GM19372 (cell line): ENCODE measurements around the gene ALS2CL.
"Not testable (repeated sequence)": the region's sequence is repeated elsewhere in the genome, so short reads cannot be mapped to it uniquely, and the experiment has no call there.

Experiments
- ATAC-seq: cut with Tn5 transposase; IDR thresholded peaks from one replicate; pipeline ENCODE4 v1.9.1; 2021; ENCODE audit warnings: mild to moderate bottlenecking, low read depth, moderate library complexity; ENCODE audit not compliant: unreplicated experiment

ALS2CL gene

GRCh38 chr3:46693038-46693891 lies at the start of gene ALS2CL:
Gene ALS2CL (minus strand): TSS chr3:46693679. CDS start chr3:46689440, 4,239 bp downstream.
- ATAC-seq = no peak

GRCh38 chr3:46742992-46743585 lies 49.6 kb upstream of the ALS2CL start:
- no peak for ATAC-seq

DNA sequence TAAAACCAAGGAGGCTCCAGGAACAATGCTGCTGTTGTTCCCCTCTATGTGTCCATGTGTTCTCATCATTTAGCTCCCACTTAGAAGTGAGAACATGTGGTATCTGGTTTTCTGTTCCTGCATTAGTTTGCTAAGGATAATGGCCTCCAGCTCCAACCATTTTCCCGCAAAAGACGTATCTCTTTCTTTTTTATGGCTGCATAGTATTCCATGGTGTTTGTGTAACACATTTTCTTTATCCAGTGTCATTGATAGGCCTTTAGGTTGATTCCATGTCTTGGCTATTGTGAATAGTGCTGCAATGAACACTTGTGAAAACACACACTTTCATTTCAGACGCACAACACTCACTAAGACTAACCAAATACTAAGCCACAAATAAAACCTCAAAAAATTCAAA lies 46.1 kb upstream of the ALS2CL start:
- ATAC-seq = not testable (repeated sequence)

- ATAC-seq = no peak
Measured at GRCh38 chr3:46737329-46737731, 43.9 kb upstream of the ALS2CL start.

DNA sequence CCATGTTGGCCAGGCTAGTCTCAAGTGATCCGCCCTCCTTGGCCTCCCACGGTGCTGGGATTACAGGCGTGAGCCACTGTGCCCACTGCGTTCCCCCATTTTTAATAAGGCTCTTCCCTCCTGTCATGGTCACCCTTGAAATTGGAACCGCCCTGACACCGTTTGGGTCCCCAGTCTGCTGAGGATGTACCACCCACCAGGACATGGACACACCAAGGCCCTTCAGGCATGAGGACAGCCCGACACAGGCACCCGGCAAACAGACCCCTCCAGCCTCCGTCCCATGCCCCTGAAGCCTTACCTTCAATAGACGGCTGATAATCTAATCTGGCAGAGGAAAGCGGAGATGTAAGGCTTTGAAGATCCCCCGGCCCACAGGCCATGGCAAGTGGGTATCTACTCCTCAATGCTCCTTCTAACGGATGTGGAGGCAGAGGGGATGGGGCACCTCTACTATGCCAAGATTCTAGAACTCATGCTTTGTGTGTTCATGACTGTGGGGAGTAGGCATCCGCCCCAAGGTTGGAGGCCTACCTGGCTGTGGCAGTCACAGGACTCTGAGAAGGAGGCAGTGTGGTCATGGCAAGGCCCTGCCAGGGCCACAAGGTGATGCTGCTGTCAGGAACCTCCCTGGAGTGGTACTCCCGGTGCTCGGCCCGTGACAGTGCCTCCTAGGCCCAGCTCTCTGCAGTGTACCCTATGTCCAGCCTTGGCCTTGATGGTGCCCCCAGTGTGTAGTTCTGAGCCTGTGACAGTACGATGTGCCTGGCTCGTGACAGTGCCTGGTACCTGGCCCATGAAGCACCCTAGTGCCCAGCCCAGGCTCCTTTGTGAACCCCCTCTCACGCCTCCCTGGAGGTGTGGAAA lies 42.8 kb upstream of the ALS2CL start:
- ATAC-seq = no peak

DNA sequence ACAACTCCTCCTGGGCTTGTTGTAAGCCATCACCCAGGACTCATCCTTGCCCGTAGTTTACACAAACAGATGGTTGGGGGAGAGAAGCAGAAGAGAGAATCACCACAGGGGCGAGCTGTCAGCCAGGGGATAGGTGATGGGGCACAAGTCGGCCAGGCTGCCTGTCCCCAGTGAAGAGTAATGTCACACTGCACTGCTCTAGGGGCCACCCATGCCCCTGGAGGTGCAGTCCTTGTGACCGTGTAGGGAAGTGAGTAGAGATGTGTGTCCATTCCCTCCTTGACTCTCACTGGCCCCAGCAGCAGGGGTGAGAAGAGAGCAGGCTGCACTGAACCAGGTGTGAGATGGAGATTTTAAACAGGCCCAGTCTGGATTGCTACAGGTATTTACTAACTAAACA lies 41.3 kb upstream of the ALS2CL start:
- ATAC-seq = no peak

- no peak for ATAC-seq
Measured at GRCh38 chr3:46733026-46733800, 39.7 kb upstream of the ALS2CL start.

DNA sequence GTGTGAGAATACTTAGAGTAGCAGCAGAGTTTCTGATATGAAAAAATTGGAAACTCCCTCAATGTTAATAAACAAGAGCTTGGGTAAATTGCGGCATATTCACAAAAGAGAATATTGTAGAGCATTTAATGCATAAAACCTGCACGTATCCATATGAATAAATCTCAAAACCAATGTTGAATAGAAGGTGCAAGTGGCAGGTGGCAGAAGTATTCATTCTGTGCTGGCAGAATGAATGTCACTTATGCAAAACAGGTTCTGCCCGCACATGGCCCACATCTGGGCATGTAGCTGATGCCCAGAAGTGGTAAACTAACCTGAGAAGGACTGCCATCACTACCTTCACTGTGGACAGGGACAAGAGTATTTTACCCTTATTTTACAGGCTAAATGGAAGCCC lies 38.3 kb upstream of the ALS2CL start:
- no peak for ATAC-seq

DNA sequence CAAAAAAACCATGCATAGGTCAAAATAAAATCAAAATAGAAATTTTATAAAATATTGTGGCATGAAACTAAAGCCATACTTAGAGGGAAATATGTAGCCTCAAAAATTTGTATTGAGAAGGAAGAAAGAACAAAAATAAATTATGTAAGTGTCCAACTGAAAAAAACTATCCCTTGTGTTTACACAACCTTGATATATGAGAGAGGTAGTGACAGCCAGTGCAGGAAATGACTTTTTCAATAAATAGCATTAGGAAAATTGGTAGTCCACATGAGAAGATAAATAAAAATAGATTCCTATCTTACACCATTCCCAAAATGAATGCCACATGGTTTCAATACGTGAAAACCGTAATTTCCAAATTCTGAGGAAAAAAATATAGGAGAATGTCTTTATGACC lies 37.3 kb upstream of the ALS2CL start:
- no peak for ATAC-seq

- ATAC-seq = no peak
Measured at GRCh38 chr3:46729038-46729437, 35.6 kb upstream of the ALS2CL start.

DNA sequence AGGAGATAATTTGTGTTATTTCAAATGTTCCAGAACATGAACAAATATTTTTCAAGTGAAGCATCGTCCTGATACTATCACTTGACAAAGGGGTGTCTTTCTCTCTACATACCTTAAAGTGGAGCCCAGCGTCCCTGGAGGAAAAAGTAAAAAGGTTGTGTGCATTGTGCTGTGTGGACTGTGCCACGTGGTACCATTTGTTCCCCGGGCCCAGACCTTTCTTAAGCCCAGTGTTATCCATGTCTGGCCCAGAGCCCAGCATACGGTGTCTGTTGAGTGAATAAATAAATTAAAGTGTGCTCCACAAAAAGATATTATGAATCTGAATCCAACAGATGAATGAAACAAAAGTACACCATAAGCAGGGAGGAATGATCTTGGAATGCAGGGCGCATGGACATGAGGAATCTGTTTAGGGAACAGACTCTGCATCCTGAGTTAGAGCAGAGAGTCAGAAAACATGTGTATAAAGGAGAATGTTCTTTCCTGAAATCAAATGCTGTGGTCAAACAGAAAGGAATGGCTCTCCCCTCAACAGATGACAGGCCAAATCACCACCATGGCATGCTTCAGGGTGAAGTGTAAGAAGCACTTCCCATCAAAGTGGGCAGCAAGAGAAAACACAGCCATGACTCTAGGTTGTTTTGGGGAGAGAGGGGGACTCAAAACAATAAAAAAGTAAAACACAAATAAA lies 32.3 kb upstream of the ALS2CL start:
- no peak for ATAC-seq

DNA sequence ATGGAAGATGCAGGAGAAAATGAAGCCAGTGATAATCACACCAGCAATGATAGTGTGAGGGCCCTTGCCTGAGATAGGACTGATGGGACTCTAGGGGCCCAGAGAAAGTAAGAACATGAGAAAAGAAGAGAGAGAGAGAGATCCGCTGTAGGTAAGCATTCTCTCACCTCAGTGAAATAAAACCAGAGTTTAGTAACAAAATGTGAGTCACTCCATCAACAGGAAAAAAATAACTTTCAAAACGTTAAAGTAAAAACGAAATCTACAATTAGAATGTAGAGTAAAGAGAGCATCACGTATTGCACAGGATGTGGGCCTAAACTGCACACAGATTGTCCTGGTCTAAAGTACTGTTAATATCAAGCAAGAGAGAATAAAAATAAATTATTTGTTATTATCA lies 30.9 kb upstream of the ALS2CL start:
- no peak for ATAC-seq

DNA sequence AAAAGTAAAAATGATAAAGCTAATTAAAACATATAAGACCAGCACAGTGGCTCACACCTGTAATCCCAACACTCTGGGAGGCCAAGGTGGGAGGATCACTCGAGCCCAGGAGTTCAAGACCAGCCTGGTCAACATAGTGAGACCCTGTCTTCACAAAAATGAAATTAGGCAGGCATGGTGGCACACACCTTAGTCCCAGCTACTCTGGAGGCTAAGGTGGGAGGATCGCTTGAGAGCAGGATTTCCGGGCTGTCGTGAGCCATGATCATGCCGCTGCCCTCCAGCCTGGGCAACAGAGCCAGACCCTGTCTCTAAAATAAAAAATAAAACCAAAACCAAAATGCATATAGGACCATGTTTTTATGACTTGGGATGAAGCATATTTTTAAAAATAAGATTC lies 29.0 kb upstream of the ALS2CL start:
- ATAC-seq = no peak

DNA sequence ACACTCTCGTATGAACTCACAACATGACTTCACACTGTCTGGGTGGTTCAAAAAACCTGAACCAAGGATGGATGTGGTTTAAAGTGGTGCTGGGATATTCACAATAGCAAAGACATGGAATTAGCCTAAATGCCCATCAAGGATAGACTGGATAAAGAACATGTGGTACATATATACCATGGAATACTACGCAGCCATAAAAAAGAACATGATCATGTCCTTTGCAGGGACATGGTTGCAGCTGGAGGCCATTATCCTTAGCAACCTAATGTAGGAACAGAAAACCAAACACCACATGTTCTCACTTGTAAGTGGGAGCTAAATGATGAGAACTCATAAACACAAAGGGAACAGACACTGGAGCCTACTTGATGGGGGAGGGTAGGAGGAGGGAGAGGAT lies 27.5 kb upstream of the ALS2CL start:
- no peak for ATAC-seq

- ATAC-seq = no peak
Measured at GRCh38 chr3:46719735-46720271, 26.3 kb upstream of the ALS2CL start.

DNA sequence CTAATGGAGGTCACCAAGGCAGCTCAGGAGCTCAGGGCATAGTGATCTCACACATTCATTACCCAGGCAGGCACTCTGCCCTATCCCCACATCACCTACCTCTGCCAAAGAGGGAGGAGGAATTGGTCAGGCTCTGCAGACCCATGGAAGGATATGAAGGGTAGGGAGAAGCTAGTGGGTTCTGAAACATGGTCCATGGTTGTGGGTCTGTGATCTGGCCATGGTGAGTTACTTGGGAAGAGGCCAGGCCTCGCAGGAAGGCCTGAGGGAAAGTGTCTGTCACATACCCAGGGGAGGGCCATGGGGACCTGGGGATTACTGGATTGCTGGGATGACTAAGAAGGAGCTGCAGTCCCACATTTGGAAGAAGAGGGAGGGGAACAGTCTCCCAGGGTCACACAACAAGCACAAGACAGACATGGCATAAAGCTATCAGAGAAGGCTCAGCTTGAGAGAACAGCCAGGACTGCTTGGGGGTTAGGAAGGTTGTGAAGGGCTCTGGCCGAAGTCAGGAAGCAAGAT lies 25.6 kb upstream of the ALS2CL start:
- ATAC-seq = no peak

- ATAC-seq = no peak
Measured at GRCh38 chr3:46717447-46718231, 24.2 kb upstream of the ALS2CL start, which contains the start of gene PRSS50. Gene PRSS50 (minus strand): TSS chr3:46717869. CDS start chr3:46717824, 45 bp downstream.
